Transverse colon (tissue), 4 donors: ENCODE results near the gene RIPOR3. TPM values are rescaled to one million over a fixed set of nuclear protein-coding genes. Genes with fewer than 3 reads are reported as not detected.

Source experiments
- DNase-seq: peaks from one replicate; pipeline ENCODE4 v3.0.0-alpha.2; 2019
- H3K27ac ChIP-seq, 4 donors: fragments of 200-600 bp; sonication (generic); 2 replicates each; pipeline ENCODE4 v1.5.1; 2016 to 2018; ENCODE audit warnings: inconsistent platforms in 4 of 4
- H3K27me3 ChIP-seq: fragments of 200-600 bp; sonication (generic); 2 replicates; pipeline ENCODE4 v1.5.1; 2017; ENCODE audit warnings: inconsistent platforms
- H3K36me3 ChIP-seq, 4 donors: fragments of 200-600 bp; sonication (generic); 2 replicates each; pipeline ENCODE4 v1.5.1; 2017 to 2019; ENCODE audit warnings: inconsistent platforms in 4 of 4
- H3K4me1 ChIP-seq, 4 donors: fragments of 200-600 bp; sonication (generic); 2 replicates each; pipeline ENCODE4 v1.5.1; 2017 to 2020; ENCODE audit warnings: inconsistent platforms in 4 of 4
- H3K4me3 ChIP-seq, 4 donors: fragments of 200-600 bp; sonication (generic); 1 replicate in 1 of 4; 2 replicates in 3 of 4; pipeline versions ENCODE4 v1.5.1 to v1.6.1; 2017 to 2019; ENCODE audit warnings: inconsistent platforms in 4 of 4
- H3K9me3 ChIP-seq, 2 donors: fragments of 200-600 bp; sonication (generic); 2 replicates each; pipeline ENCODE4 v1.5.1; 2017 to 2019; ENCODE audit warnings: inconsistent platforms in 2 of 2
- EP300 ChIP-seq: sonication (generic); formaldehyde crosslinking; IDR thresholded peaks from one replicate; pipeline ENCODE4 v1.6.1; 2017; ENCODE audit warnings: antibody characterized with exemption, low read depth
- POLR2A ChIP-seq: fragments of 450-650 bp; IDR thresholded peaks from one replicate; pipeline ENCODE4 v1.6.1; 2016; ENCODE audit warnings: antibody characterized with exemption, mild to moderate bottlenecking, moderate library complexity
- POLR2AphosphoS5 ChIP-seq, 3 donors: sonication (generic); formaldehyde crosslinking; IDR thresholded peaks; one replicate each; pipeline ENCODE4 v1.6.1; 2016; ENCODE audit warnings: antibody characterized with exemption in 3 of 3
- WGBS, 2 donors: methylation state at CpG; one replicate each; pipeline ENCODE4 v1.1.5; 2018; ENCODE audit warnings: low coverage in 1 of 2; 5-methylcytosine and 5-hydroxymethylcytosine counted together
- in situ Hi-C, 4 donors: fragments of 200-750 bp; cut with MboI; loops; one replicate each; pipeline versions ENCODE4 v1.15.0 to v1.15.1; 2017; ENCODE audit warnings: low sequenced_read_pairs in 3 of 4, low pct_ligation_motif_present in 1 of 4, low pct_unique_long_range_greater_than_20kb in 1 of 4
- intact Hi-C: fragments of 100-400 bp; cut with DNase I; formaldehyde crosslinking; loops from one replicate; pipeline ENCODE4 v1.15.1; 2023; ENCODE audit warnings: low total_unique reads
- total RNA-seq, 4 donors: library from RNA; depleted of rRNA; stranded (reverse); fragments of >200 nt; gene quantifications; one replicate each; pipeline ENCODE4 v1.1.0, GENCODE V29; 2016
- TF ChIP-seq, protein P1 (sequence below), 5 experiments: fragments of 200-600 bp in 3 of 5; fragments of 450-650 bp in 2 of 5; sonication (generic) in 3 of 5; IDR thresholded peaks; 1 replicate in 2 of 5; 2 replicates in 3 of 5; pipeline ENCODE4 v1.5.1; 2016 to 2017; ENCODE audit warnings: antibody characterized with exemption in 5 of 5, inconsistent platforms in 3 of 5, mild to moderate bottlenecking in 2 of 5, moderate library complexity in 1 of 5

RIPOR3 gene
- total RNA-seq, 4 donors from 2014 or later = 4.6 to 15.7 (median 8.7) TPM

DNA sequence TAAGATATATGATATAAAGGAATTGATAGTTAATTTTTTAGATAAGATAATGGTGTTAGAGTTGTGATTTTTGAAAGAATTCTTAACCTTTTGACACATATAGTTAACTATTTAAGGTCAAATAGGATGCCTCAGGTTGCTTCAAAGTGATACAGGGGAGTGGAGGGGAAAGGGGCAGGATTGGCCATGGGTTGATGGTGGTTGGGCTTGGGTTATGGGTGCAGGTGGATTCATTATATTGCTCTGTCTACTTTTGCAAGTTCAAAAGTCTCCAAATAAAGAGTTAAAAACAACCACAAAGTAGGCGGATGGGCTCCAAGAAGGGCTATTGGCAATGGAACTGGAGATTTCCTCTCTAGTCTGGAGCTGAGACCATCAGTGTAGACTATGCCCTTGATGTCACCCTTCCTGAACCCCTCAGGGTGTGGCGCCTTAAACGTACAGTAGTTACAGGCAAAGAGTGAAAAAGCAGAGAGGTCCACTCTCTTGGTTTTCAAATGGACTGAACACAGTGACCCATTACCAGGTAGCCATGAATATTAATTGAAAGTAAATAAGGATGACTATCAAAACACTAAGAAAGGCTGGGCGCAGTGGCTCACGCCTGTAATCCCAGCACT lies 100.0 kb downstream of the RIPOR3 start:
- H3K27ac ChIP-seq = no peak overlapping the region
- H3K4me3 ChIP-seq = no peak overlapping the region
- H3K27me3 ChIP-seq = no peaks in the 10 kb centered on the region
- intact Hi-C loops = no loop called here
- TF ChIP-seq POLR2AphosphoS5 (IDR thresholded peaks at IDR 0.05) (no peak), EP300 (no peak), POLR2A (no peak)
- TF ChIP-seq, protein P1, sequence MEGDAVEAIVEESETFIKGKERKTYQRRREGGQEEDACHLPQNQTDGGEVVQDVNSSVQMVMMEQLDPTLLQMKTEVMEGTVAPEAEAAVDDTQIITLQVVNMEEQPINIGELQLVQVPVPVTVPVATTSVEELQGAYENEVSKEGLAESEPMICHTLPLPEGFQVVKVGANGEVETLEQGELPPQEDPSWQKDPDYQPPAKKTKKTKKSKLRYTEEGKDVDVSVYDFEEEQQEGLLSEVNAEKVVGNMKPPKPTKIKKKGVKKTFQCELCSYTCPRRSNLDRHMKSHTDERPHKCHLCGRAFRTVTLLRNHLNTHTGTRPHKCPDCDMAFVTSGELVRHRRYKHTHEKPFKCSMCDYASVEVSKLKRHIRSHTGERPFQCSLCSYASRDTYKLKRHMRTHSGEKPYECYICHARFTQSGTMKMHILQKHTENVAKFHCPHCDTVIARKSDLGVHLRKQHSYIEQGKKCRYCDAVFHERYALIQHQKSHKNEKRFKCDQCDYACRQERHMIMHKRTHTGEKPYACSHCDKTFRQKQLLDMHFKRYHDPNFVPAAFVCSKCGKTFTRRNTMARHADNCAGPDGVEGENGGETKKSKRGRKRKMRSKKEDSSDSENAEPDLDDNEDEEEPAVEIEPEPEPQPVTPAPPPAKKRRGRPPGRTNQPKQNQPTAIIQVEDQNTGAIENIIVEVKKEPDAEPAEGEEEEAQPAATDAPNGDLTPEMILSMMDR (IDR thresholded peaks at IDR 0.05) = no peak
- DNase-seq = no peak
- no peaks in the 10 kb centered on the region for H3K36me3 ChIP-seq
- 86% methylated on average over 5 of the region's 5 CpGs; no CpG with 5 or more reads in 1 of the 2 donors for WGBS, 2 donors
- H3K4me1 ChIP-seq = peaks cover 0 to 15% (median 3%) of the 10 kb centered on the region in 4 donors
- in situ Hi-C loops = no loop called here
- H3K9me3 ChIP-seq = no peaks in the 10 kb centered on the region

DNA sequence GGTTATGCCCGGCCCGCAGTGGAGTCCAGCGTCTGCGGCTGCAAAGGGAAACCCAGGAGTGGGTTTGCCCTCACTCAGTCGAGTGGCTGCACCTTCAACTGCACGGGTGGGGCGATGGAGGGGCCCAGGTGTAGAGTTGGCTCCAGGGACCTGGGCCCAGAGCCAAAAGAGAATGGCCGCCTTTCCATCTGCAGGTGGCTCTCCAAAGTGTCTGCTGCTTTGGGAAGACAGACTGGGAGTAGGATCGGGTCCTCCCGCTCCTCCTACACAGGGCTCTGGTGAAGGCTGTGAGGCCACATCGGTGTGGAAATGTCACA lies 101.0 kb downstream of the RIPOR3 start:
- 89% methylated on average over 11 of the region's 11 CpGs; no CpG with 5 or more reads in 1 of the 2 donors for WGBS, 2 donors
- Histone ChIP-seq H3K4me3 (no peak overlapping the region), H3K36me3 (peaks cover 0 to 9% (median 0%) of the 10 kb centered on the region in 4 donors), H3K9me3 (no peaks in the 10 kb centered on the region), H3K27ac (no peak overlapping the region), H3K27me3 (no peaks in the 10 kb centered on the region), H3K4me1 (peaks cover 0 to 13% (median 3%) of the 10 kb centered on the region in 4 donors)
- in situ Hi-C loops (no loop called here), intact Hi-C loops (no loop called here)
- DNase-seq = no peak
- TF ChIP-seq POLR2A = no peak
- TF ChIP-seq, protein P1 (IDR thresholded peaks at IDR 0.05) = no peak
- TF ChIP-seq EP300 = no peak
- TF ChIP-seq POLR2AphosphoS5 (IDR thresholded peaks at IDR 0.05) = no peak

DNA sequence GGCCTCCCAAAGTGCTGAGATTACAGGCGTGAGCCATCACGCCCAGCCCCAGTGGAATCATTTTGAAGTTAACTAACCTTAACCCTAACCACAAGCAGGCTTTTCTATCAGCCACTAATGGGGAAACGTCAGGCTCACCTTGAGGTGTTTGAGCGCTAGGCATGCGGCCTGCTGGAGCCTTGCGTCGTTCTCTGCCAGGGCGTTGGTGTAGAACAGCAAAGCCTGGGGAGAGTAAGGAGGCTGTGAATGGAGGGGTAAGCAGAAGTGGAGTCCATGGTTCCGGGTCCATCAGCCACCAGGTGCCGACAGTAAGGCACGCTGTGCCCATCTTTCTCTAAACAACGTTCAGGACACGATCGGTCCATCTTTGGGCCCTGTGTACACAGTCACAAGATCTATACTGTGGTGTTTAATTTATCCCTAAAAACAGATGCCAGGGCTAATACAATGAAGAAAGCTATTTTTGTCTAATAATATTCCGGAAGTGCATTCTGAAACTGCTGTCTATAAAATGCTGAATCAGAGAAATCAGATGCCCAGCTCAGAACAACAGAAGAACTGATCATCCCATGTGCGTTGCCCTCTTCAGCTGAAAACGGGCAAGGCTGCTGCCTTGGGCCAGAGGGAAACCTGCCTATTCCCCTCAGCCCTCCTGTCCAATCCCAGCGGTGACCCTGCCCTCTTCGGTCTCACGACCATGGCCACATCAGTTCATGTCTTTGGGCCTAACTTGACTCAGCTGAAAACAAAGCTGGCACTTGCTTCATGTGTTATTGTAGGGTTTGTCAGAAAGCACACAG lies 101.6 kb downstream of the RIPOR3 start:
- in situ Hi-C loops (no loop called here), intact Hi-C loops (no loop called here)
- TF ChIP-seq POLR2A = no peak
- TF ChIP-seq, protein P1 (IDR thresholded peaks at IDR 0.05) = no peak
- TF ChIP-seq EP300 = no peak
- TF ChIP-seq POLR2AphosphoS5 (IDR thresholded peaks at IDR 0.05) = no peak
- Histone ChIP-seq H3K36me3 (peaks cover 0 to 10% (median 0%) of the 10 kb centered on the region in 4 donors), H3K27me3 (no peaks in the 10 kb centered on the region), H3K4me3 (no peak overlapping the region), H3K4me1 (peaks cover 0 to 13% (median 3%) of the 10 kb centered on the region in 4 donors), H3K9me3 (no peaks in the 10 kb centered on the region), H3K27ac (no peak overlapping the region)
- DNase-seq = no peak
- 87 to 92% methylated on average over 5 to 20 of the region's 20 CpGs for WGBS, 2 donors

DNA sequence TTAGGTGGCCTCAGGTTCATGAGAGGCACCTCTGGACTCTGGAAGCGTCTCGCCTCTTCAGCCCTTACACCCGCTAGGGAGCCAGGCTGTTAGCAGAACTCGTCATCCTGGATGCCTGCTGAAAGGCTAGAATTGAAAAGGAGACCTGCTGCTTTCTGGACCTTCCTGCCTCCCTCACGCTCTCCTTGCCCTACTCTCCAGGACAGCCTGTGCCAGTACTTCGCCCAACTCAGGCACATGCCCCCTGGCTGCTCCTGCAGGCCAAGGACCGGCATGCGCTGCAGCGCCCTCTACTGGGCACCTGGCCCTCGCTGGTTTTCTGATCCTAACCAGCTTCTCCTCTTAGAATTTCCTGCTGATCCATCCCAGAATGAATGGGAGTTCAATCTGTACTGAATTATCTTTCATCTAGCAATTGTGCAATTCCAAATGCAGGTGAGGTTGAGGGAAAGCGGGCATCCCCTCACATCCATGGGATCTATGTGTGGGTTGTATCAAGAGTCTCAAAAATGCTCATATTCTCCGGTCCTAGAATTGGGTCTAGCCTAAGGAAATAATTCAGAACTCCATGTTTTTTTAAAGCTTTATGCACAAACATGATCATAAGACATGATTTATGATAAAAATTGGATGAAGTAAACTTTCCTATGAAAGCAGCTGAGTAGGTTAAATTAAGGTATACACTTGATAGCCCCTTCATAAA lies 103.2 kb downstream of the RIPOR3 start:
- 72 to 90% methylated on average over 2 to 12 of the region's 12 CpGs for WGBS, 2 donors
- Histone ChIP-seq H3K4me3 (no peak overlapping the region), H3K4me1 (peaks cover 0 to 13% (median 3%) of the 10 kb centered on the region in 4 donors), H3K27me3 (no peaks in the 10 kb centered on the region), H3K27ac (no peak overlapping the region), H3K36me3 (peaks cover 0 to 10% (median 0%) of the 10 kb centered on the region in 4 donors), H3K9me3 (no peaks in the 10 kb centered on the region)
- DNase-seq = peak; percentile 80
- TF ChIP-seq, protein P1 (IDR thresholded peaks at IDR 0.05) = peak; percentile 75 to 90 (median 88)
- no peak for TF ChIP-seq EP300
- intact Hi-C loops (no loop called here), in situ Hi-C loops (no loop called here)
